H1 (cell line): ENCODE measurements around the gene COG7. TPM values are rescaled to one million over a fixed set of nuclear protein-coding genes. Genes with fewer than 3 reads are reported as not detected.

Experiments used
- CTCF ChIA-PET: fragments of 300-600 bp; sonication (Branson Sonifier 250); formaldehyde crosslinking; loops from one replicate; lab custom pipeline; 2021; ENCODE audit not compliant: partially characterized antibody; lab: Charles Lee
- POLR2A ChIA-PET: fragments of 300-600 bp; sonication (Branson Sonifier 250); formaldehyde crosslinking; loops from one replicate; lab custom pipeline; 2021; ENCODE audit warnings: inconsistent platforms; ENCODE audit not compliant: partially characterized antibody; lab: Charles Lee
- DNase-seq, 2 experiments: peaks; one replicate each; pipeline versions ENCODE4 v3.0.0 to v3.0.0-alpha.2; 2010 to 2022; ENCODE audit warnings: low spot score in 2 of 2, low read depth in 1 of 2, mixed read lengths in 1 of 2
- FAIRE-seq: peaks from 2 replicates; lab custom pipeline; 2011; peaks lifted over from hg19 to GRCh38; lab: Jason Lieb, UNC
- H2AFZ ChIP-seq: 2 replicates; pipeline ENCODE4 v1.8.1; 2012; ENCODE audit warnings: low read length, inconsistent platforms
- H2AK5ac ChIP-seq: 2 replicates; pipeline ENCODE4 v1.6.1; 2013; ENCODE audit warnings: low read depth, low read length
- H2BK120ac ChIP-seq: replicated peaks from 2 replicates; pipeline ENCODE3; 2013; ENCODE audit warnings: low read depth, low read length, inconsistent platforms
- H2BK12ac ChIP-seq: 2 replicates; pipeline ENCODE4 v1.6.1; 2013; ENCODE audit warnings: low read depth, low read length
- H2BK15ac ChIP-seq: 2 replicates; pipeline ENCODE4 v1.6.1; 2013; ENCODE audit warnings: low read length
- H2BK20ac ChIP-seq: 2 replicates; pipeline ENCODE4 v1.6.1; 2013; ENCODE audit warnings: low read length
- H2BK5ac ChIP-seq: 2 replicates; pipeline ENCODE4 v1.6.1; 2013; ENCODE audit warnings: low read depth, low read length
- H3K14ac ChIP-seq: 2 replicates; pipeline ENCODE4 v1.6.1; 2013; ENCODE audit warnings: inconsistent platforms; ENCODE audit not compliant: insufficient read length
- H3K18ac ChIP-seq: 2 replicates; pipeline ENCODE4 v1.6.1; 2013; ENCODE audit warnings: low read length; ENCODE audit errors: extremely low read depth
- H3K23ac ChIP-seq: 2 replicates; pipeline ENCODE4 v1.6.1; 2013; ENCODE audit warnings: inconsistent platforms; ENCODE audit not compliant: insufficient read length
- H3K23me2 ChIP-seq: 2 replicates; pipeline ENCODE4 v1.6.1; 2013; ENCODE audit warnings: low read depth, low read length
- H3K27ac ChIP-seq: 2 replicates; pipeline ENCODE4 v1.6.1; 2011; ENCODE audit warnings: low read depth, low read length, inconsistent platforms
- H3K27me3 ChIP-seq, 4 experiments: replicated peaks in 1 of 4; 1 replicate in 1 of 4; 2 replicates in 3 of 4; pipeline versions ENCODE4 v1.6.1 to v1.8.1; 2011 to 2013; ENCODE audit warnings: low read length in 3 of 4, mild to moderate bottlenecking in 3 of 4, inconsistent platforms in 2 of 4, mixed read lengths in 2 of 4, moderate library complexity in 1 of 4; ENCODE audit not compliant: control insufficient read depth in 3 of 4, insufficient read depth in 3 of 4; ENCODE audit errors: extremely low read depth in 1 of 4
- H3K36me3 ChIP-seq, 4 experiments: 2 replicates each; pipeline versions ENCODE4 v1.6.1 to v1.8.1; 2011 to 2013; ENCODE audit warnings: mild to moderate bottlenecking in 4 of 4, low read length in 3 of 4, moderate library complexity in 2 of 4, control low read depth in 1 of 4, inconsistent platforms in 1 of 4; ENCODE audit not compliant: insufficient read depth in 4 of 4, control insufficient read depth in 2 of 4
- H3K4ac ChIP-seq: replicated peaks from 2 replicates; pipeline ENCODE3; 2013; ENCODE audit warnings: low read length, low read depth, mixed read lengths, inconsistent platforms; ENCODE audit not compliant: insufficient read length
- H3K4me1 ChIP-seq, 4 experiments: replicated peaks in 1 of 4; 1 replicate in 1 of 4; 2 replicates in 3 of 4; pipeline versions ENCODE4 v1.6.1 to v1.8.1; 2011 to 2013; ENCODE audit warnings: low read length in 3 of 4, inconsistent platforms in 2 of 4, mixed read lengths in 1 of 4; ENCODE audit not compliant: insufficient read depth in 4 of 4, control insufficient read depth in 3 of 4
- H3K4me2 ChIP-seq, 2 experiments: 2 replicates each; pipeline versions ENCODE4 v1.6.1 to v1.8.1; 2011 to 2013; ENCODE audit warnings: low read depth in 2 of 2, low read length in 2 of 2, control low read depth in 1 of 2, inconsistent platforms in 1 of 2, mild to moderate bottlenecking in 1 of 2; ENCODE audit not compliant: insufficient read depth in 1 of 2
- H3K4me3 ChIP-seq, 4 experiments: fragments of 200-600, 300-600 bp in 1 of 4; sonication (generic), shearing (Covaris generic), sonication (Bioruptor Twin) in 1 of 4; 2 replicates each; pipeline versions ENCODE4 v1.5.1 to v1.8.1; 2011 to 2016; ENCODE audit warnings: low read length in 4 of 4, low read depth in 3 of 4, control low read depth in 2 of 4, inconsistent platforms in 2 of 4, mild to moderate bottlenecking in 2 of 4, mixed read lengths in 1 of 4, moderate library complexity in 1 of 4; ENCODE audit not compliant: insufficient read depth in 2 of 4; ENCODE audit errors: extremely low read depth in 1 of 4
- H3K56ac ChIP-seq: replicated peaks from 2 replicates; pipeline ENCODE3; 2013; ENCODE audit warnings: low read depth, mild to moderate bottlenecking, mixed read lengths, low read length, inconsistent platforms; ENCODE audit not compliant: insufficient read length
- H3K79me1 ChIP-seq: 2 replicates; pipeline ENCODE4 v1.6.1; 2013; ENCODE audit warnings: low read depth, low read length, control low read depth
- H3K79me2 ChIP-seq, 2 experiments: 2 replicates each; pipeline versions ENCODE4 v1.6.1 to v1.8.1; 2012 to 2013; ENCODE audit warnings: low read length in 2 of 2, mild to moderate bottlenecking in 2 of 2, inconsistent platforms in 1 of 2; ENCODE audit not compliant: insufficient read depth in 2 of 2, control insufficient read depth in 1 of 2
- H3K9ac ChIP-seq, 4 experiments: replicated peaks in 1 of 4; 1 replicate in 1 of 4; 2 replicates in 3 of 4; pipeline versions ENCODE4 v1.6.1 to v1.8.1; 2011 to 2013; ENCODE audit warnings: low read depth in 3 of 4, low read length in 3 of 4, control low read depth in 2 of 4, mild to moderate bottlenecking in 2 of 4, moderate library complexity in 2 of 4, inconsistent platforms in 1 of 4; ENCODE audit errors: extremely low read depth in 1 of 4
- H3K9me3 ChIP-seq, 2 experiments: 2 replicates each; pipeline versions ENCODE4 v1.6.1 to v1.8.1; 2012 to 2013; ENCODE audit warnings: mild to moderate bottlenecking in 2 of 2, moderate library complexity in 2 of 2, control low read depth in 1 of 2, inconsistent platforms in 1 of 2, low read depth in 1 of 2, low read length in 1 of 2, mixed read lengths in 1 of 2; ENCODE audit not compliant: insufficient read depth in 2 of 2
- H4K20me1 ChIP-seq, 2 experiments: replicated peaks in 1 of 2; 2 replicates each; pipeline versions ENCODE3 to v1.8.1; 2011 to 2013; ENCODE audit warnings: inconsistent platforms in 2 of 2, low read length in 2 of 2, mild to moderate bottlenecking in 1 of 2; ENCODE audit not compliant: insufficient read depth in 2 of 2, control insufficient read depth in 1 of 2
- H4K5ac ChIP-seq: 2 replicates; pipeline ENCODE4 v1.6.1; 2013; ENCODE audit warnings: low read length, low read depth, mixed read lengths, inconsistent platforms; ENCODE audit not compliant: insufficient read length
- H4K8ac ChIP-seq: 2 replicates; pipeline ENCODE4 v1.8.0; 2013; ENCODE audit warnings: mild to moderate bottlenecking, moderate library complexity, low read length, inconsistent platforms; ENCODE audit not compliant: insufficient read depth; ENCODE audit errors: extremely low read depth
- H4K91ac ChIP-seq: replicated peaks from 2 replicates; pipeline ENCODE3; 2013; ENCODE audit warnings: low read length, mixed read lengths, inconsistent platforms; ENCODE audit not compliant: insufficient read length
- CEBPB ChIP-seq: IDR thresholded peaks from 2 replicates; pipeline ENCODE4 v1.6.1; 2012; ENCODE audit warnings: low read depth, low read length
- CREB1 ChIP-seq: IDR thresholded peaks from 2 replicates; pipeline ENCODE4 v1.6.1; 2012; ENCODE audit warnings: inconsistent platforms
- EP300 ChIP-seq, 2 experiments: IDR thresholded peaks; 1 replicate in 1 of 2; 2 replicates in 1 of 2; pipeline ENCODE4 v1.6.1; 2011 to 2012; ENCODE audit warnings: low read depth in 2 of 2, low read length in 2 of 2, mild to moderate bottlenecking in 2 of 2, borderline replicate concordance in 1 of 2, inconsistent platforms in 1 of 2, moderate library complexity in 1 of 2
- TAF7 ChIP-seq: optimal IDR thresholded peaks from 2 replicates; pipeline ENCODE3; 2011; ENCODE audit warnings: low read depth, mild to moderate bottlenecking, inconsistent platforms, low read length, moderate library complexity, borderline replicate concordance
- TCF12 ChIP-seq: IDR thresholded peaks from 2 replicates; pipeline ENCODE4 v1.6.1; 2011; ENCODE audit warnings: low read depth, mild to moderate bottlenecking, low read length
- WGBS, 2 experiments: shearing (Covaris generic) in 1 of 2; methylation state at CpG; one replicate each; pipeline versions ENCODE4 v1.1.6 to v1.1.7; 2013 to 2015; ENCODE audit warnings: low lambda C conversion rate in 2 of 2, mixed read lengths in 2 of 2, inconsistent platforms in 1 of 2, low coverage in 1 of 2, missing lambda C conversion rate in 1 of 2; ENCODE audit not compliant: insufficient replicate concordance in 2 of 2, insufficient coverage in 1 of 2, insufficient read length in 1 of 2; ENCODE audit errors: extremely low coverage in 1 of 2, missing lambda C conversion rate in 1 of 2; 5-methylcytosine and 5-hydroxymethylcytosine counted together
- polyA plus RNA-seq, 7 experiments: library from polyadenylated mRNA; depleted of rRNA in 3 of 7; stranded (reverse) in 5 of 7; unstranded in 2 of 7; fragments of >200 nt in 5 of 7; fragments of 200-250 nt in 2 of 7; gene quantifications; 1 replicate in 5 of 7; 2 replicates in 1 of 7; 4 replicates in 1 of 7; pipeline versions ENCODE4 v1.2.1 to v1.2.3, GENCODE V29; 2011 to 2013; ENCODE audit warnings: missing spikeins in 2 of 7, mixed read lengths in 2 of 7
- total RNA-seq: library from RNA; stranded (reverse); fragmentation: NEBNext Ultra II Directional; extraction: Animal tissue kit (Norgen Biotek cat#: 25700); gene quantifications from 2 replicates; pipeline ENCODE4 v1.2.1, GENCODE V29; 2021

The COG7 gene
- total and polyA plus RNA-seq, 2 of the 8 experiments (the other 6 are each of a cell fraction or from before 2014, with no cell fraction given) = 17.2 to 40.4 TPM

DNA sequence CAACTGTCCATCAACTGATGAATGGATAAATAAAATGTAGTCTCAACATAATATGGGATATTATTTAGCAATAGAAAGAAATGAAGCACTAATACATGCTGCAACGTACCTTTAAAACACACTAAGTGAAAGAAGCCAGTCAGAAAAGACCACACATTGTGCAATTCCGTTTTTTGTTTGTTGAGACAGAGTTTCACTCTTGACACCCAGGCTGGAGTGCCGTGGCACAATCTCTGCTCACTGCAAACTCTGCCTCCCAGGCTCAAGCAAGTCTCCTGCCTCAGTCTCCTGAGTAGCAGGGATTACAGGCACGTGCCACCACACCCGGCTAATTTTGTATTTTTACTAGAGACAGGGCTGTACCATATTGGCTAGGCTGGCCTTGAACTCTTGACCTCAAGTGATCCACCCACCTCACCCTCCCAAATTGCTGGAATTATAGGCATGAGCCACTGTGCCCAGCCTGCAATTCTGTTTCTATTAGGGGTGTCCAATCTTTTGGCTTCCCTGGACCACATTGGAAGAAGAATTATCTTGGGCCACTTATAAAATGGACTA lies 110.8 kb downstream of the COG7 start:
- ChIA-PET POLR2A (interaction anchor here (0.6 to 1.5 kb wide), 2 partner anchors 11 to 18 kb away, joined by 3 read pairs; no protein-coding TSS in a partner anchor), CTCF (interaction anchor here (1.1 to 2.9 kb wide), 2 partner anchors 11 to 93 kb away, joined by 3 to 7 read pairs; no protein-coding TSS in a partner anchor)
- H3K36me3 ChIP-seq = no peaks in the 10 kb centered on the region
- no peaks in the 10 kb centered on the region for H3K79me1 ChIP-seq
- DNase-seq = no peak
- H3K9me3 ChIP-seq = no peaks in the 10 kb centered on the region
- no peak overlapping the region for H2AFZ ChIP-seq
- H3K4me3 ChIP-seq = no peak overlapping the region
- no peak overlapping the region for H3K14ac ChIP-seq
- no peaks in the 10 kb centered on the region for H4K20me1 ChIP-seq
- FAIRE-seq = no peak
- no peak overlapping the region for H4K91ac ChIP-seq
- H2BK12ac ChIP-seq = no peak overlapping the region
- no peak overlapping the region for H3K4me2 ChIP-seq
- H4K8ac ChIP-seq = no peak overlapping the region
- no peaks in the 10 kb centered on the region for H3K79me2 ChIP-seq
- H3K4me1 ChIP-seq = peaks cover 0 to 6% (median 2%) of the 10 kb centered on the region in 4 experiments; a peak in 3 of 7 replicates
- no peak overlapping the region for H3K27ac ChIP-seq
- H3K23ac ChIP-seq = no peak overlapping the region
- H3K56ac ChIP-seq = no peak overlapping the region
- no peak overlapping the region for H2AK5ac ChIP-seq
- no peak overlapping the region for H2BK120ac ChIP-seq
- H3K27me3 ChIP-seq = no peaks in the 10 kb centered on the region
- no peak overlapping the region for H4K5ac ChIP-seq
- H2BK5ac ChIP-seq = no peak overlapping the region
- no peak overlapping the region for H3K9ac ChIP-seq
- no peaks in the 10 kb centered on the region for H3K23me2 ChIP-seq
- no peak overlapping the region for H2BK15ac ChIP-seq
- 78% methylated on average over 5 of the region's 5 CpGs; no CpG with 5 or more reads in 1 of the 2 experiments for WGBS, 2 experiments
- H3K18ac ChIP-seq = no peak overlapping the region
- H2BK20ac ChIP-seq = no peak overlapping the region
- no peak overlapping the region for H3K4ac ChIP-seq
- TF ChIP-seq EP300 (IDR thresholded peaks at IDR 0.05; ENCODE audit: borderline replicate concordance in 1 of 2, low read depth in 2 of 2, low read length in 2 of 2) (no peak), CREB1 (no peak), TCF12 (no peak), CEBPB (no peak), TAF7 (no peak)
